C4-2B (cell line): Measurements from ENCODE around the gene IQGAP2.

Experiments
- CTCF ChIP-seq: fragments of 450-650 bp; conservative IDR thresholded peaks from 2 replicates; pipeline ENCODE4 v1.5.1; 2017; ENCODE audit warnings: mild to moderate bottlenecking
- ZFX ChIP-seq: fragments of 450-650 bp; IDR thresholded peaks from 2 replicates; pipeline ENCODE4 v1.6.1; 2017

GRCh38 chr5:76546497-76547102, 143.5 kb downstream of the IQGAP2 start:
- no peak for TF ChIP-seq CTCF
- TF ChIP-seq ZFX, result no peak
